Neural progenitor cell (in vitro differentiated cells): ENCODE measurements around the gene SLC37A1. TPM values are rescaled to one million over a fixed set of nuclear protein-coding genes. Genes with fewer than 3 reads are reported as not detected.

Source experiments
- DNase-seq: peaks from one replicate; pipeline ENCODE4 v3.0.0-alpha.2; 2016; ENCODE audit warnings: low spot score
- H2AFZ ChIP-seq: fragments of 200-600 bp; sonication (generic); replicated peaks from 2 replicates; pipeline ENCODE4 v1.6.1; 2016; ENCODE audit warnings: antibody characterized with exemption
- H3F3A ChIP-seq: fragments of 200-600 bp; sonication (generic); 2 replicates; pipeline ENCODE4 v1.6.1; 2016; ENCODE audit warnings: antibody characterized with exemption, low read depth
- H3K27ac ChIP-seq: fragments of 200-600 bp; sonication (generic); 2 replicates; pipeline ENCODE4 v1.5.1; 2016; ENCODE audit warnings: mild to moderate bottlenecking
- H3K27me3 ChIP-seq: fragments of 200-600 bp; sonication (generic); 2 replicates; pipeline ENCODE4 v1.6.1; 2016; ENCODE audit warnings: mild to moderate bottlenecking, moderate library complexity
- H3K36me3 ChIP-seq: fragments of 200-600 bp; sonication (generic); 2 replicates; pipeline ENCODE4 v1.5.1; 2016
- H3K4me1 ChIP-seq: fragments of 200-600 bp; sonication (generic); 2 replicates; pipeline ENCODE4 v1.6.1; 2016; ENCODE audit warnings: mixed run types
- H3K4me2 ChIP-seq: fragments of 200-600 bp; sonication (generic); 2 replicates; pipeline ENCODE4 v1.6.1; 2016
- H3K4me3 ChIP-seq: fragments of 200-600 bp; sonication (generic); 2 replicates; pipeline ENCODE4 v1.5.1; 2016
- H3K79me2 ChIP-seq: fragments of 200-600 bp; sonication (generic); 2 replicates; pipeline ENCODE4 v1.6.1; 2016; ENCODE audit warnings: low read depth
- H3K9ac ChIP-seq: fragments of 200-600 bp; sonication (generic); 2 replicates; pipeline ENCODE4 v1.6.1; 2016
- H3K9me3 ChIP-seq: fragments of 200-600 bp; sonication (generic); 2 replicates; pipeline ENCODE4 v1.5.1; 2016; ENCODE audit warnings: low read depth
- H4K20me1 ChIP-seq: fragments of 200-600 bp; sonication (generic); 2 replicates; pipeline ENCODE4 v1.6.1; 2016; ENCODE audit warnings: low read depth
- H3K27ac Mint-ChIP-seq: 3 replicates; pipeline ENCODE4 v1.8.0; 2021; ENCODE audit warnings: mixed read lengths
- H3K27me3 Mint-ChIP-seq: 2 replicates; pipeline ENCODE4 v1.8.0; 2022; ENCODE audit warnings: low read depth, mild to moderate bottlenecking, inconsistent platforms, moderate library complexity, mixed read lengths; ENCODE audit not compliant: insufficient read depth
- H3K36me3 Mint-ChIP-seq: 3 replicates; pipeline ENCODE4 v1.8.0; 2021; ENCODE audit warnings: mixed read lengths
- H3K4me1 Mint-ChIP-seq: 3 replicates; pipeline ENCODE4 v1.8.0; 2021; ENCODE audit warnings: mixed read lengths
- H3K4me3 Mint-ChIP-seq: 3 replicates; pipeline ENCODE4 v1.8.0; 2021; ENCODE audit warnings: mild to moderate bottlenecking, moderate library complexity, mixed read lengths
- H3K9me3 Mint-ChIP-seq: 3 replicates; pipeline ENCODE4 v1.8.0; 2020; ENCODE audit warnings: mixed read lengths
- EZH2 ChIP-seq: fragments of 200-600 bp; sonication (generic); IDR thresholded peaks from 2 replicates; pipeline ENCODE4 v1.6.1; 2017; ENCODE audit warnings: antibody characterized with exemption, mild to moderate bottlenecking, moderate library complexity
- EZH2phosphoT487 ChIP-seq: fragments of 200-600 bp; sonication (generic); IDR thresholded peaks from 2 replicates; pipeline ENCODE4 v1.6.1; 2017; ENCODE audit warnings: antibody characterized with exemption
- total RNA-seq: library from RNA; depleted of rRNA; stranded (reverse); fragments of >200 nt; gene quantifications from 2 replicates; pipeline ENCODE4 v1.2.3, GENCODE V29; 2015; ENCODE audit warnings: low replicate concordance
- TF ChIP-seq, protein P1 (sequence below): fragments of 200-600 bp; sonication (generic); IDR thresholded peaks from 2 replicates; pipeline ENCODE4 v1.5.1; 2017; ENCODE audit warnings: antibody characterized with exemption, mild to moderate bottlenecking

SLC37A1 gene
- total RNA-seq, 1 donor from 2014 or later = 1.2 TPM

DNA sequence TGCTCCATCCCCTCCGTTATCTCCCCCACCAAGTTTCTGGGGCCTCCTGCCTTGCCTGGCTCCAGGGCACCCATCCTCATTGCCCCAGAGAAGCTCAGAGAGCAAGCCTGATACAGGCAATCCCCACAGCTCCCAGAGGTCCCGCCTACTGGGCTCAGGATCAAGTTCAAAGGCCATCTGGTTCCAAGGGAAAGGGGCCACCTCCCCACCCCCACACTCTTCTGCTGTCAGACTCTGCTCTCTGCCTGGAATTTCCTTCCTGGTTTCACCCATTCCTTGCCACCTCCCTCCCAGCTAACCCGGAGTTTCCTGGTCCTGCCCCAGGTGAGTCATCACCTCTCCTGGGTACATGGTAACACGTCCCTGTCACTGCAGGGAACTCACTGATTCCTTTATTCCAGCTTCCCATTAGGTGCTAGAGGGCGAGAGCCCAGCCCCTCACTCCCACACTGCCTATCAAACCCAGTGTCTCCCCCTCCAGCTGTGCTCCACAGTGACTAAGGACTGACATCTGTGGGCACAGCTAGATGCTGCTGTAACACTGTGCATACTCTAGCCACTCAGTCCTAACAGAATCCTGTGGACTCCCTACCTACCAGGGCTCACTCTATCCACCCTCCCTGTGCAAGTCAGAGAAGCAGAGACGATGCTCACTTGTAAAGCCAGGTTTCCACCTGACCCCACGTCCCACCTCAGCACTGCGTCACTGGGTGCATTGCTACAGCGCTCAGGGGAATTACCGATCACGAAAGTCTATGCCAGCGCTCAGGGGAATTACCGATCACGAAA, 39.4 kb upstream of the SLC37A1 start:
- peaks cover 5% of the 10 kb centered on the region for H3K27me3 Mint-ChIP-seq
- H4K20me1 ChIP-seq = no peaks in the 10 kb centered on the region
- TF ChIP-seq, protein P1, sequence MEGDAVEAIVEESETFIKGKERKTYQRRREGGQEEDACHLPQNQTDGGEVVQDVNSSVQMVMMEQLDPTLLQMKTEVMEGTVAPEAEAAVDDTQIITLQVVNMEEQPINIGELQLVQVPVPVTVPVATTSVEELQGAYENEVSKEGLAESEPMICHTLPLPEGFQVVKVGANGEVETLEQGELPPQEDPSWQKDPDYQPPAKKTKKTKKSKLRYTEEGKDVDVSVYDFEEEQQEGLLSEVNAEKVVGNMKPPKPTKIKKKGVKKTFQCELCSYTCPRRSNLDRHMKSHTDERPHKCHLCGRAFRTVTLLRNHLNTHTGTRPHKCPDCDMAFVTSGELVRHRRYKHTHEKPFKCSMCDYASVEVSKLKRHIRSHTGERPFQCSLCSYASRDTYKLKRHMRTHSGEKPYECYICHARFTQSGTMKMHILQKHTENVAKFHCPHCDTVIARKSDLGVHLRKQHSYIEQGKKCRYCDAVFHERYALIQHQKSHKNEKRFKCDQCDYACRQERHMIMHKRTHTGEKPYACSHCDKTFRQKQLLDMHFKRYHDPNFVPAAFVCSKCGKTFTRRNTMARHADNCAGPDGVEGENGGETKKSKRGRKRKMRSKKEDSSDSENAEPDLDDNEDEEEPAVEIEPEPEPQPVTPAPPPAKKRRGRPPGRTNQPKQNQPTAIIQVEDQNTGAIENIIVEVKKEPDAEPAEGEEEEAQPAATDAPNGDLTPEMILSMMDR = no peak
- TF ChIP-seq EZH2 (no peak), EZH2phosphoT487 (no peak)
- H3K27ac ChIP-seq = no peak overlapping the region
- no peaks in the 10 kb centered on the region for H3K9me3 ChIP-seq
- H3F3A ChIP-seq = no peaks in the 10 kb centered on the region
- H3K4me1 Mint-ChIP-seq = peaks cover 26% of the 10 kb centered on the region
- H3K4me3 ChIP-seq = no peak overlapping the region
- no peaks in the 10 kb centered on the region for H3K36me3 Mint-ChIP-seq
- peaks cover 4% of the 10 kb centered on the region for H3K4me1 ChIP-seq
- DNase-seq = no peak
- H3K36me3 ChIP-seq = no peaks in the 10 kb centered on the region
- no peaks in the 10 kb centered on the region for H3K79me2 ChIP-seq
- H3K4me2 ChIP-seq = no peak overlapping the region
- no peak overlapping the region for H2AFZ ChIP-seq
- no peaks in the 10 kb centered on the region for H3K27me3 ChIP-seq
- H3K4me3 Mint-ChIP-seq = no peak overlapping the region
- H3K9ac ChIP-seq = no peak overlapping the region
- H3K27ac Mint-ChIP-seq = peak overlapping the region; percentile 30
- no peaks in the 10 kb centered on the region for H3K9me3 Mint-ChIP-seq

DNA sequence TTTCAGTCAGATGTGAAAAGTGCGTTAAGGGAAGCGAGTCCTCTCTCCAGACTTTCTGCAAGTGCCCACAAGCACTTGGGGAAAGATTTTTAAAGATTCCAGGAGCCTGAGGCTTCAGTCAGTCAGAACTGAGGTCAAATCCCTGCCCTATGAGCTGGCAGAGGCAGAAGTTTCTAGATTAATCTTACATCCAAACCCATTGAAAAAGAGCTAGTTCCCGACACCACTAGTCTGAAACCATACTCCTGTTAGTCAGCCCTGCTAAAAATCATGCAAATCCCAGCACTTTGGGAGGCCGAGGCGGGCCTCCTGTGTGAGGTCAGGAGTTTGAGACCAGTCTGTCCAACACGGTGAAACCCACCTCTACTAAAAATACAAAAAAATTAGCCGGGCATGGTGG, 38.6 kb upstream of the SLC37A1 start:
- Mint-ChIP-seq H3K9me3 (no peaks in the 10 kb centered on the region), H3K4me3 (no peak overlapping the region), H3K27ac (no peak overlapping the region), H3K27me3 (peaks cover 5% of the 10 kb centered on the region), H3K4me1 (peaks cover 27% of the 10 kb centered on the region), H3K36me3 (no peaks in the 10 kb centered on the region)
- Histone ChIP-seq H3K79me2 (no peaks in the 10 kb centered on the region), H3K36me3 (no peaks in the 10 kb centered on the region), H3K4me2 (no peak overlapping the region), H3F3A (no peaks in the 10 kb centered on the region), H4K20me1 (no peaks in the 10 kb centered on the region), H3K9ac (no peak overlapping the region), H3K9me3 (no peaks in the 10 kb centered on the region), H3K4me1 (peaks cover 4% of the 10 kb centered on the region), H3K4me3 (no peak overlapping the region), H3K27me3 (no peaks in the 10 kb centered on the region), H2AFZ (no peak overlapping the region), H3K27ac (no peak overlapping the region)
- DNase-seq = no peak
- no peak for TF ChIP-seq EZH2phosphoT487
- TF ChIP-seq EZH2 = no peak
- TF ChIP-seq, protein P1 = no peak

DNA sequence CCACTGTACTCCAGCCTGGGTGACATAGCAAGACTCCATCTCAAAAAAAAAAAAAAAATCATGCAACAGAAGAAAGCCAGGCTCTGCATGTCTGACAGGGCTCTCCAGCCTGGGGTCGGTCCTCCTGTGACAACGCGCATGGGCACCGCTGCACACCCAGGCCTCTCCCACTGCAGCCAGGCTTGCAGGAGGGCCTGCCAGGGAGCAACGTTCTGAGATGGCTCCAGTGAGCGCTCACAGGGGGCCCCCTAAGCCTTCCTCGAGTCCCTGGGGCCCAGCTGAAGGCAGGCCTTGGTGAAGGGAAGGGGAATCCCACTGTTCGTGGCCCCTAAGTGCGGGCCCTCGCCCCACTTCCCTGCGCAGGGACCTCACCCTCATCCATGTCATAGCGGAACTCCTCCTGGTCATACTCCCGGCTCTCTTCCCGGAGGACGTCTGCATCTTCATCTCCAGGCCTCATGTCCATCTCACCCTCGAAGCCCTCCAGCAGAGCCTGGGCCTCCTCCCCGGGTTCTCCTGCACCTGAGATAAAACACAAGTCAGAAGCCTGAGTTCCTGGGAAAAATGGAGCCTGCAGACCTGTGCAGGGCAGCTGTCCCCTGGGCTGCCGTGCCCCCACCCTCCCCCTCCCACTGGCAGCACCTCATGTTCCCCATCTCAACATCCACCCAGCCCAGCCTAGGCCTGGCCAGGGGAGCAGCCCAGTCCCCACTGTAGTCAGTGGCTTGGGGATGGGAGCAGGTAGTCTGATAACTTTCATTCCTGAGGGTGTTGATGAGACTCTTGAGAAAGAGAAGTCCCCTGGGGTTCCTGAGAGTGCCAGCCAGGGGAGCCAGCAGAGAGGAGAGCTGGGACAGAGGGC, 37.9 kb upstream of the SLC37A1 start:
- H3K27ac Mint-ChIP-seq = no peak overlapping the region
- TF ChIP-seq, protein P1 = no peak
- TF ChIP-seq EZH2phosphoT487 = no peak

More for the DNA sequence above, 37.9 kb upstream of the SLC37A1 start:
- Histone ChIP-seq H3K4me3 (no peak overlapping the region), H3K4me1 (peaks cover 4% of the 10 kb centered on the region), H3K27ac (no peak overlapping the region), H2AFZ (no peak overlapping the region), H3K36me3 (no peaks in the 10 kb centered on the region), H3K4me2 (no peak overlapping the region), H3F3A (no peaks in the 10 kb centered on the region), H3K9me3 (no peaks in the 10 kb centered on the region), H4K20me1 (no peaks in the 10 kb centered on the region), H3K79me2 (no peaks in the 10 kb centered on the region), H3K27me3 (no peaks in the 10 kb centered on the region), H3K9ac (no peak overlapping the region)
- H3K4me1 Mint-ChIP-seq = peaks cover 27% of the 10 kb centered on the region
- no peaks in the 10 kb centered on the region for H3K9me3 Mint-ChIP-seq
- H3K36me3 Mint-ChIP-seq = no peaks in the 10 kb centered on the region
- no peak overlapping the region for H3K4me3 Mint-ChIP-seq
- DNase-seq = no peak
- H3K27me3 Mint-ChIP-seq = peaks cover 8% of the 10 kb centered on the region
